Stimulated activated CD8-positive, alpha-beta memory T cell treated with anti-CD3 and anti-CD28 coated beads, Interleukin-4, amount 100 ng/mL, for 48 hours (primary cell): ENCODE measurements around the gene ANXA6.
A peak's percentile ranks its signal among the peaks of the same experiment; 100 is the strongest.

Source experiments
- DNase-seq: peaks from one replicate; pipeline ENCODE4 v3.0.0-alpha.2; 2020

ANXA6 gene

GRCh38 chr5:151079838-151080612 lies 77.6 kb downstream of the ANXA6 start:
- peak; percentile 72 for DNase-seq

- DNase-seq = peak; percentile 85
Observed at GRCh38 chr5:151078490-151079262, 78.9 kb downstream of the ANXA6 start.

- no peak for DNase-seq
Observed at GRCh38 chr5:151077967-151078366, 79.6 kb downstream of the ANXA6 start.

- no peak for DNase-seq
Observed at GRCh38 chr5:151077419-151077818, 80.2 kb downstream of the ANXA6 start.

- no peak for DNase-seq
Observed at GRCh38 chr5:151076616-151077015, 81.0 kb downstream of the ANXA6 start.

GRCh38 chr5:151075698-151076331 lies 81.8 kb downstream of the ANXA6 start:
- DNase-seq = no peak

GRCh38 chr5:151074557-151074956 lies 83.0 kb downstream of the ANXA6 start:
- DNase-seq = no peak

GRCh38 chr5:151073280-151073679 lies 84.3 kb downstream of the ANXA6 start:
- DNase-seq = no peak

GRCh38 chr5:151072630-151073025 lies 85.0 kb downstream of the ANXA6 start:
- DNase-seq = no peak

- no peak for DNase-seq
Observed at GRCh38 chr5:151071848-151072629, 85.5 kb downstream of the ANXA6 start.

- DNase-seq = no peak
Observed at GRCh38 chr5:151071021-151071420, 86.6 kb downstream of the ANXA6 start.

GRCh38 chr5:151070449-151070848 lies 87.1 kb downstream of the ANXA6 start:
- DNase-seq = no peak

- DNase-seq = peak; percentile 79
Observed at GRCh38 chr5:151068433-151069197, 89.0 kb downstream of the ANXA6 start.

GRCh38 chr5:151067632-151068432 lies 89.7 kb downstream of the ANXA6 start:
- DNase-seq = no peak

GRCh38 chr5:151066920-151067319 lies 90.7 kb downstream of the ANXA6 start:
- DNase-seq = no peak

- DNase-seq = no peak
Observed at GRCh38 chr5:151065609-151066008, 92.0 kb downstream of the ANXA6 start.

GRCh38 chr5:151064916-151065499 lies 92.6 kb downstream of the ANXA6 start:
- DNase-seq = no peak

GRCh38 chr5:151063142-151063989 lies 94.2 kb downstream of the ANXA6 start:
- no peak for DNase-seq

GRCh38 chr5:151062405-151063141 lies 95.0 kb downstream of the ANXA6 start:
- no peak for DNase-seq
